Body of pancreas (tissue), 4 donors: ENCODE measurements around the gene CYP4F2.

Source experiments
- POLR2A ChIP-seq, 3 donors: fragments of 450-650 bp; IDR thresholded peaks; one replicate each; pipeline ENCODE4 v1.6.1; 2016; ENCODE audit warnings: antibody characterized with exemption in 3 of 3, mild to moderate bottlenecking in 2 of 3
- TF ChIP-seq, protein P1 (sequence below), 7 experiments: fragments of 450-650 bp in 4 of 7; fragments of 200-600 bp in 3 of 7; sonication (generic) in 3 of 7; IDR thresholded peaks; one replicate each; pipeline ENCODE4 v1.5.1; 2016 to 2019; ENCODE audit warnings: antibody characterized with exemption in 7 of 7

DNA sequence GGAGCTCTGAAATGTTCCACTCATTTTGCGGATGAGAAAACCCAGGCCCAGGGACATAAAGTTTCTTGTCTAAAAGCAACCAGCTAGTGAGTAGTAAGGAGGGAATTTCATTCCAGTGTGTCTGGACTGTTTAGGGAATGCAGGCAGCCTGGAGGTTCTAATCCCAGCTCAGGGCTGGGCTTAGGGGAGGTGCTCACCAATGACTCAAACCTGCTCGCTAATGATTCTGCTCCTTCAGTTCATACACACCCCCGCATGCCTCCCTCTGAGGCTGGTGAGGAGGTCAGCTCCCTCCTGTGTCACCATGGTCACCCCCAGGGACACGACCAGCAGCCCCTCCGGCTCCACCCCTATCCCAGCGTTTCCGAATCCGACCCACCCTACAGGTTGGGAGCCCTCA, 34.6 kb downstream of the CYP4F2 start:
- TF ChIP-seq, protein P1, sequence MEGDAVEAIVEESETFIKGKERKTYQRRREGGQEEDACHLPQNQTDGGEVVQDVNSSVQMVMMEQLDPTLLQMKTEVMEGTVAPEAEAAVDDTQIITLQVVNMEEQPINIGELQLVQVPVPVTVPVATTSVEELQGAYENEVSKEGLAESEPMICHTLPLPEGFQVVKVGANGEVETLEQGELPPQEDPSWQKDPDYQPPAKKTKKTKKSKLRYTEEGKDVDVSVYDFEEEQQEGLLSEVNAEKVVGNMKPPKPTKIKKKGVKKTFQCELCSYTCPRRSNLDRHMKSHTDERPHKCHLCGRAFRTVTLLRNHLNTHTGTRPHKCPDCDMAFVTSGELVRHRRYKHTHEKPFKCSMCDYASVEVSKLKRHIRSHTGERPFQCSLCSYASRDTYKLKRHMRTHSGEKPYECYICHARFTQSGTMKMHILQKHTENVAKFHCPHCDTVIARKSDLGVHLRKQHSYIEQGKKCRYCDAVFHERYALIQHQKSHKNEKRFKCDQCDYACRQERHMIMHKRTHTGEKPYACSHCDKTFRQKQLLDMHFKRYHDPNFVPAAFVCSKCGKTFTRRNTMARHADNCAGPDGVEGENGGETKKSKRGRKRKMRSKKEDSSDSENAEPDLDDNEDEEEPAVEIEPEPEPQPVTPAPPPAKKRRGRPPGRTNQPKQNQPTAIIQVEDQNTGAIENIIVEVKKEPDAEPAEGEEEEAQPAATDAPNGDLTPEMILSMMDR (IDR thresholded peaks at IDR 0.05), result no peak
- TF ChIP-seq POLR2A (IDR thresholded peaks at IDR 0.05), result no peak
